ENCODE results near the gene GSTM3.

- TF ChIP-seq SCRT2 (tag by site-specific recombination; IDR thresholded peaks at IDR 0.05), result no peak
- no peak for TF ChIP-seq ATF2 (tag by site-specific recombination; IDR thresholded peaks at IDR 0.05; ENCODE audit: low read depth)
- no peak for TF ChIP-seq ZNF133 (tag by site-specific recombination; IDR thresholded peaks at IDR 0.05)
- TF ChIP-seq CTCF (tag by site-specific recombination; IDR thresholded peaks at IDR 0.05), result no peak
- TF ChIP-seq, protein P1, sequence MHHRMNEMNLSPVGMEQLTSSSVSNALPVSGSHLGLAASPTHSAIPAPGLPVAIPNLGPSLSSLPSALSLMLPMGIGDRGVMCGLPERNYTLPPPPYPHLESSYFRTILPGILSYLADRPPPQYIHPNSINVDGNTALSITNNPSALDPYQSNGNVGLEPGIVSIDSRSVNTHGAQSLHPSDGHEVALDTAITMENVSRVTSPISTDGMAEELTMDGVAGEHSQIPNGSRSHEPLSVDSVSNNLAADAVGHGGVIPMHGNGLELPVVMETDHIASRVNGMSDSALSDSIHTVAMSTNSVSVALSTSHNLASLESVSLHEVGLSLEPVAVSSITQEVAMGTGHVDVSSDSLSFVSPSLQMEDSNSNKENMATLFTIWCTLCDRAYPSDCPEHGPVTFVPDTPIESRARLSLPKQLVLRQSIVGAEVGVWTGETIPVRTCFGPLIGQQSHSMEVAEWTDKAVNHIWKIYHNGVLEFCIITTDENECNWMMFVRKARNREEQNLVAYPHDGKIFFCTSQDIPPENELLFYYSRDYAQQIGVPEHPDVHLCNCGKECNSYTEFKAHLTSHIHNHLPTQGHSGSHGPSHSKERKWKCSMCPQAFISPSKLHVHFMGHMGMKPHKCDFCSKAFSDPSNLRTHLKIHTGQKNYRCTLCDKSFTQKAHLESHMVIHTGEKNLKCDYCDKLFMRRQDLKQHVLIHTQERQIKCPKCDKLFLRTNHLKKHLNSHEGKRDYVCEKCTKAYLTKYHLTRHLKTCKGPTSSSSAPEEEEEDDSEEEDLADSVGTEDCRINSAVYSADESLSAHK (tag by site-specific recombination; IDR thresholded peaks at IDR 0.05), result no peak
- no peak for TF ChIP-seq ZNF121 (tag by site-specific recombination; IDR thresholded peaks at IDR 0.05)
- TF ChIP-seq ZBTB8A (tag by site-specific recombination; IDR thresholded peaks at IDR 0.05), result no peak
Measured at GRCh38 chr1:109728870-109729269, 12.0 kb downstream of the GSTM3 start.

All from HEK293 (cell line).